Measurements from ENCODE around the gene ERMP1.
"Not testable (repeated sequence)": the region's sequence is repeated elsewhere in the genome, so short reads cannot be mapped to it uniquely, and the experiment has no call there.

ERMP1 gene, protein sequence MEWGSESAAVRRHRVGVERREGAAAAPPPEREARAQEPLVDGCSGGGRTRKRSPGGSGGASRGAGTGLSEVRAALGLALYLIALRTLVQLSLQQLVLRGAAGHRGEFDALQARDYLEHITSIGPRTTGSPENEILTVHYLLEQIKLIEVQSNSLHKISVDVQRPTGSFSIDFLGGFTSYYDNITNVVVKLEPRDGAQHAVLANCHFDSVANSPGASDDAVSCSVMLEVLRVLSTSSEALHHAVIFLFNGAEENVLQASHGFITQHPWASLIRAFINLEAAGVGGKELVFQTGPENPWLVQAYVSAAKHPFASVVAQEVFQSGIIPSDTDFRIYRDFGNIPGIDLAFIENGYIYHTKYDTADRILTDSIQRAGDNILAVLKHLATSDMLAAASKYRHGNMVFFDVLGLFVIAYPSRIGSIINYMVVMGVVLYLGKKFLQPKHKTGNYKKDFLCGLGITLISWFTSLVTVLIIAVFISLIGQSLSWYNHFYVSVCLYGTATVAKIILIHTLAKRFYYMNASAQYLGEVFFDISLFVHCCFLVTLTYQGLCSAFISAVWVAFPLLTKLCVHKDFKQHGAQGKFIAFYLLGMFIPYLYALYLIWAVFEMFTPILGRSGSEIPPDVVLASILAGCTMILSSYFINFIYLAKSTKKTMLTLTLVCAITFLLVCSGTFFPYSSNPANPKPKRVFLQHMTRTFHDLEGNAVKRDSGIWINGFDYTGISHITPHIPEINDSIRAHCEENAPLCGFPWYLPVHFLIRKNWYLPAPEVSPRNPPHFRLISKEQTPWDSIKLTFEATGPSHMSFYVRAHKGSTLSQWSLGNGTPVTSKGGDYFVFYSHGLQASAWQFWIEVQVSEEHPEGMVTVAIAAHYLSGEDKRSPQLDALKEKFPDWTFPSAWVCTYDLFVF

DNA sequence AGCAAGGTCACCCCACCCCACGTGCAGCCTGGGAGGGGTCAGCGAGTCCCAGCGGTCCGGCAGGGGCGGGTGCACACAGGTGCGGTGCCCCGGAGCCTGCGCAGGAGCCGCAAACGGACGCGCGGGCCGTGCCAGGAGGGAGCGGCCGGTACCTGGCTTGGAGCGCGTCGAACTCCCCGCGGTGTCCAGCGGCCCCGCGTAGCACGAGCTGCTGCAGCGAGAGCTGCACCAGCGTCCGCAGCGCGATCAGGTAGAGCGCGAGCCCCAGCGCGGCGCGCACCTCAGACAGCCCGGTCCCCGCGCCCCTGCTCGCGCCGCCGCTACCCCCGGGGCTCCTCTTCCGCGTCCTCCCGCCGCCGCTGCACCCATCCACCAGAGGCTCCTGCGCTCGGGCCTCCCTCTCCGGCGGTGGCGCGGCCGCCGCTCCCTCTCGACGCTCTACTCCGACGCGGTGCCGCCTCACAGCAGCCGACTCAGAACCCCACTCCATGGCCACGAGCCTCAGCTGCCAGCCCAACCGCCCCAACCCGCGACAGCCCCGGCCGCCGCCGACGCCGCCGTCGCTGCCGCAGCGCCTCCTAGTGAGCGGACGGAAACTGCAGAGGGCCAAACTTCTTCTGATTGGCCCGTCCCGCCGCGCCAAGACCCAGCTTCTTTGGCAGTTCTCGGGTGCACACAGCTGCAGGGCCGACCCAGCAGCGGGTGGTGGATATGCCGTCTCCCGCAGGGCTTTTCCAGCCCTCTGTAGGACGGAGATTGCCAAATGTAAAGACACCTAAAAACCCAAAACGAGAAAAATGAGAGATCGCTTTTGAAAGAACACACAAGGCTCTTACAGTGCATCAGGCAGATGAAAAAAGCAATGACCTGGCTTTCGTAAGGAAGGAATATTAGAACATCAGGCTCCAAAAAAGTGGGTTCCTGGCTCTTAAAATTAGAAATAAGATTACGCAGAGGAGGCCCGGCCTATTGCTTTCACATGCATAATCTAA is at the start of gene ERMP1:
ERMP1 (minus strand) TSS at position 580 of the 992 bp plus-strand sequence; CDS start at position 490, 90 bp downstream.
- DNase-seq (ENCODE audit: low read depth) = peak; percentile 85

DNA sequence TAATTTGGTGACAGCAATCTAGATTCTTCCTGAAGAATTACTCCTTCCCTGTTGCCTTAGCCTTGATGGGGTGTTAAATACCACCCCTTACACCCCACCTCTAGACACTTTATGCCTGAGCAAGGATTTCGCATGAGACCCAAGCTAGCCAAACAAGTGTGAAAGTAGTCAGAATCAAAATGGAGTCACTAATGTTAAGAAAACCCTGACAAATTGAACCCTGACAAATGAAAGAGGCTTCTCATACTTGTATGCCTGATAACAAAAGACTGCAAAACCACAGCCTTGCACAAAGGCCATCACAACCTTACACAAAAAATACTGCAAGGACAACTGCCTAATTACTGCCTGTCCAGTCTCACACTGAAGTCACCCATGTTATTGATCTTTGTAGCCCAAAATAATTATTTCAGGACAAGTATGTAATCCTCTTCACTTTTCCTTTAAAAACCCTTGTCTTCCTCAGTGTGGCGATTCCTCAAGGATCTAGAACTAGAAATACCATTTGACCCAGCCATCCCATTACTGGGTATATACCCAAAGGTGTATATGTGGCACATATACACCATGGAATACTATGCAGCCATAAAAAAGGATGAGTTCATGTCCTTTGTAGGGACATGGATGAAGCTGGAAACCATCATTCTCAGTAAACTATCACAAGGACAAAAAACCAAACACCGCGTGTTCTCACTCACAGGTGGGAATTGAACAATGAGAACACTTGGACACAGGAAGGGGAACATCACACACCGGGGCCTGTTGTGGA is 49.5 kb upstream of the ERMP1 start:
- DNase-seq (ENCODE audit: low read depth) = not testable (repeated sequence)

DNA sequence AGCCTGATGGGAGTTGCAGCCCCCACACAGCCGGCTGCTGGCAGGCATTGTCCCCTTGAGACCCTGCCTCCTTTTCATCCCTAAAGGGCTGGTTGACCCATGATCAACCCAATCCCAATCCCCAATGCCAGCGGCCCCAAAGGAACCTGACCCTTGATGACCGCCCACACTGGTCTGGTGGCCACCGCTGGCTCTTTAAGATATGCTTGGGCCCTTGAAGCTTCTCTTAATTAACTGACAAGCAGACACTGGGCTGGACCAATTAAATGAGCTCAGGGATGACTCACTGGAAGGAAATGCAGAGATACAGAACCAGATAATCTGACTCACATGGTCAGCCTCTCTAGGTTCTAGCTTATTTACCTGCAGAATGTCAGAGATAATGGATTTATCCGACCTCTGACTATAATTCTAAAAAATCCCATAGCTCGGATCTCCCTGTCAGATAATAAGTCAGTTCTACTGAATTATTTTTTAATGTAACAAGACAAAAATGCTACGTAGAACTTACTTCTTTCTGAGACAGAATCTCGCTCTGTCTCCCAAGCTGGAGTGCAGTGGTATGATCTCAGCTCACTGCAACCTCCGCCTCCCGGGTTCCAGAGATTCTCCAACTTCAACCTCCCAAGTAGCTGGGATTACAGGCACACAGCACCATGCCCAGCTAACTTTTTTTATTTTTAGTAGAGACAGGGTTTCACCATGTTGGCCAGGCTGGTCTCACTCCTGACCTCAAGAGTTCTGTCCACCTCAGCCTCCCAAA is 46.7 kb upstream of the ERMP1 start:
- no peak for DNase-seq (ENCODE audit: low read depth)

DNA sequence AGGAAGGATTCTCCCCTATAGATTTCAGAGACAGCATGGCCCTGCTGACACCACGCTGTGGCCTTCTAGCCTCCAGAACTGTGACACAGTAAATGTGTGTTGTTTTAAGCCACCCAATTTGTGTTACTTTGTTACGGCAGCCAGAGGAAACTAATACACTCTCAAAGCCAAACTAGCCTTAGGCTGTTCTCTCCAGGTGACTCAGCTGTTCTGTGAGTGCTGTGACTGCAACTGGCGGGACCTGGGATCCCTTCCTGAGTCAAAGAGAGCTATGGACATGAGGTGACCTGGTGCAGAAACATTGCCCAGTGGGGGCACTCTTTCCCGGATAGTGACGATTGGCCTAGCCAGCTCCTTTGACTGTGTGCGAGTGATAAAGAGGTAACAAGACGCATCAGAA is 43.8 kb upstream of the ERMP1 start:
- DNase-seq (ENCODE audit: low read depth) = no peak

DNA sequence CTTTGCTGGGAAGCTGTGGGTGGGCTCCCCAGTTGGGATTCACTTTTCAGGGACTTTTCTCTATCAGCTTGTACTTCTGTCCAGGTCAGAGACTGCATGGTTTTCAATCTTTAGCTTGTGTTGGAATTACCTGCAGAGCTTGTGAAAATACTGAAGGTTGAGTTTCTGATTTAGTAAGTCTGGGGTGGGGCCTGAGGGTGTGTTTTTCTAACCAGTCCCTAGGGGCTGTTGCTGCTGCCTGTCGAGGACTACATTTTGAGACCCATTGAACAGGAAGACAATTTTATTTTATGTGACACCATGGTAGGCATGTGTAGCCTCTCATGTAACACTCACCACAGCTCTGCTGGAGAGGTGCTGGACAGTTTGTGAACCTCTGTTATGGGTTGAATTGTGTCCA is 43.1 kb upstream of the ERMP1 start:
- DNase-seq (ENCODE audit: low read depth) = no peak

DNA sequence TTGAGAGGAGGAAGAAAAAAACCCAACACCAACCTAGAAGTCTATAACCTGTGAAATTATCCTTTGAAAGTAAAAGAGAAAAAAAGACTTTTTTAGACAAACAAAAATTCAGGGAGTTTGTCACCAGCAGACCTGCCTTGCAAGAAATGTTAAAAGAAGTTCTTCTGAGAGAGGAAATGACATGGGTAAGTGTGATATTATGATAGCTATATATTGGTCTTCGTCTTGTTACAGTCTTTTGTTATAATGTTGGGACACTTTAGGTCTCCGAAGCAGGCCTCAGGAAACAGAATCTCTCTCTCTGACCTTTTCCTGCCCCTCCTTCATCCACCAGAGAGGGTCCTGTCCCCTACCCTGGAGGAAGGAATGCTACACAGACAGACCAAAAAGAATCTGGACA is 41.1 kb upstream of the ERMP1 start:
- DNase-seq (ENCODE audit: low read depth) = no peak

DNA sequence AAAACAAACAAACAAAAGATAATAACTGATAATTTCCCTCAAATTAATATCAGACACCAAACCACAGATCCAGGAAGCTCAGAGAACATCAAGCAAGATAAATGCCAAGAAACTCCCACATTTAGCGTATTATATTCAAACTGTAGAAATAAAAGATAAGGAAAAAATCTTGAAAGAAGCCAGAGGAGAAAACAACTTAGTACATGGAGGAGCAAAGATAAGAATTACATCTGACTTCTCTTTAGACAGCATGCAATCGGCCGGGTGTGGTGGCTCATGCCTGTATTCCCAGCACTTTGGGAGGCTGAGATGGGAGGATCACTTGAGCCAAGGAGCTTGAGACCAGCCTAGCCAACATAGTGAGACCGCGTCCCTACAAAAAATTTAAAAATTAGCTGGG is 40.5 kb upstream of the ERMP1 start:
- DNase-seq (ENCODE audit: low read depth) = no peak

DNA sequence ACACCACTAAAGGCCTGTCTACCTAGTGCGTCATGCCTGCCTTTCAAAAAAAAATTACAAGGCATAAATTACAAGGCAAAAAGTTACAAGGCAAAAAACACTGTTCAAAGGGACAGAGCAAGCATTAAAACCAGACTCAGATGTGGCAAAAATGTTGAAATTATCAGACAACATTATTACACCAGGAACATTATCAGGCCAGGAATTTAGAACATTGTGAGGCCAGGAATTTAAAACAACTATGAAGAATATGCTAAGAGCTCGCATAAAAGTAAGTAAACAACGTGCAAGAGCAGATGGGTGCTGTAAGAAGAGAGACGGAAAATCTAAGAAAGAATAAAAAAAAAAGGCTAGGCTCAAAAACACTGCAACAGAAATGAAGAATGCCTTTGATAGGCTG is 39.6 kb upstream of the ERMP1 start:
- no peak for DNase-seq (ENCODE audit: low read depth)

DNA sequence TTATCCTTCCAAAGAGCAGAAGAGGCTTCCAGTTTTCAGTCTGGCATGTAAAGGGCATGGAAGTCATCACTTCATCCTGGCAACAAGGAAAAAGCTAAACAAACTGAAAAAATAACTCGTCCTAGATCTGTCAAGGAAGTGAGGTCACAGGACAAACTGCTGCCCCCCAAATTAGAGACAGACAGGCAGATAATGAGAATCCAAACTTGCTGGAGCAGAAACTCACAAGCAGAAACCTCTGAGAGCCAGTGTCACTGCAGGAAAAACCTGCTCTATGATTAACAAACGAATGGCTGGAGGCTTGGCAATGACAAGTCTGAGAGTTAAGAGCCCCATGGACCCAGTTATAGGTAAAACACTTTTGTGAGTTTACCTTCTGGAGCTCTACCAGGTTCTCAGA is 38.9 kb upstream of the ERMP1 start:
- no peak for DNase-seq (ENCODE audit: low read depth)

DNA sequence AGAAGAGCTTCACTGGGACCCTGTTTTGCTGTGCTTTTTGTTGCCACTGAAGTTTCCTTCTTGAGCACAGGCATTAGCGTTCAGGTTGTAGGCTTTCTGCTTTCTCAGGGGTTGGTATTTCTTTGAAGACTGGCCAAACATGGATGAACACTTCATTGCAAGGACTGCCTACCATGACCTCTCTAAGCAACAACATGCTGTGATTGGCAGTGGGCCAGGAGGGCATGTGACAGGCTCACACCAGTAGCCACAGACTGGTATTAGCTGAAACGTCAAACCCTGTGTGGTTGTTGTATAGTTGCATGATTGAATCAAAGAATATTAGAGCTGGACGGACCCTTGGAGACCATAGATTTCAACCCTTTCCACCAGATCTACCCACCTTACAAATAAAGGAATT is 37.8 kb upstream of the ERMP1 start:
- no peak for DNase-seq (ENCODE audit: low read depth)

DNA sequence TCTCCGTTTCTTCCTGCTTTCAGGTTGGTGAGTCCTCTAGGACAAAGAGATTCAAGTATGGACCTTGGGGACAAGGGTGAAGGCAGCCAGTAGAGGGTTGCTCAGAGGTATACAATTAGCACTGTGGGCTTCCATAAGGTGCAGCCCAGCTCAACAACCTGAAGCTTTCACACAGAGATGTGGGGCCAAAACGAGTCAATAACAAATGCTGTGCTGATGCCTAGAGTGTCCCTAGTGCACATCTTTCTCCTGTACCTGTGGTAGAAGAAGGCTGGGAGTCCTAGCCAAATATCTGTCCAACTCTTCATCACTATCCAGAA is 37.1 kb upstream of the ERMP1 start:
- no peak for DNase-seq (ENCODE audit: low read depth)

DNA sequence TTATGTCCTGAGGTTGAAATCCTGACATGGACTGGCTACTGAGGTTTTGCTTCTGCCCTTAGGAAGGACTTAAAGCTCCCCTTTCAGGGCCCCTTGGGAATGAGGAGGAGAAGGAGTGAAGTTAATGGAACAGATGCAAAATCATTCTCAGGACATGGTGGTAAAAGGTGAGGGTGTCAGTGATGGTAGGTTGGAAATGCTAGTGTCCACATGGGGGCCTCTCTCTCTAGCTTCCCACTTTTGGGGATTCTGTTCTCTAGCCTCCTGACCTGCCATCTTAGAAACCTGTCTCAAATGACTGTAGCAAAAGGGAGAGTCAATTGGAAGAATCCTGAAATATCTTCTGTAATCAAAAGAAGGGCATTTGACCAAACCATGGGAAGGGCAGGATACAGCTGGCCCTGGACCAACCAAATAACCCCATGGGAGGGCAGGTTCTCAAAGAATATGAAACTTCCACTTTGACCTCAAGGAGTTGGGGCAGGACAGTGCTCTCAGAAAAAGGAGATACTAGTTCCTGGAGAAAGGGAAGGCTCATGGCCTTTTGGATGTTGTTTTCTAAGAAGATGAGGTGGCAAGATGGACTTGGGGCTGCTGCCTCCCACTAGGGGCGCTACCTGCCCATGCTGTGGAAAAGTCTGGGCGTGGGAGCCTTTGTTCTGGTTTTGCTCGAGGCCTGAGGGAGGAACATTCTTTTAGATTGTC is 36.5 kb upstream of the ERMP1 start:
- DNase-seq (ENCODE audit: low read depth) = no peak

DNA sequence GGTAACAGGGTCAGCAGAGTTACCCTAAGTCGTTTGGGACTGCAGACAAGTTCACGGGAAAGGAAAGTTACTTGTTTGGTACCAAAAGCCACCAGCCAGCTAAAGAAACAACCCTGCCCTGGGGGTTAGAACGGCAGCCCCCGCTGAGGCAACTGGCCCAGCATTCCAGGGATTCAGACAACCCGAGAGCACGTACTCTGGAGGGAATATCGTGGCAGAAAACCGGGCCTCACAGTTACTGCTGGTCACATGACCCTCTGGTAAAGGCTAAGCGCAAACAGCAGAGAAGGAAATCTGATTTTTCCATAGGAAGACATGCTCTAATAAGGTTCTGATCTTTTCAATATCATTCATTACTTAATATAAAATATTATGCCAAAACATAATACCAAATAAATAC is 35.3 kb upstream of the ERMP1 start:
- DNase-seq (ENCODE audit: low read depth) = no peak

DNA sequence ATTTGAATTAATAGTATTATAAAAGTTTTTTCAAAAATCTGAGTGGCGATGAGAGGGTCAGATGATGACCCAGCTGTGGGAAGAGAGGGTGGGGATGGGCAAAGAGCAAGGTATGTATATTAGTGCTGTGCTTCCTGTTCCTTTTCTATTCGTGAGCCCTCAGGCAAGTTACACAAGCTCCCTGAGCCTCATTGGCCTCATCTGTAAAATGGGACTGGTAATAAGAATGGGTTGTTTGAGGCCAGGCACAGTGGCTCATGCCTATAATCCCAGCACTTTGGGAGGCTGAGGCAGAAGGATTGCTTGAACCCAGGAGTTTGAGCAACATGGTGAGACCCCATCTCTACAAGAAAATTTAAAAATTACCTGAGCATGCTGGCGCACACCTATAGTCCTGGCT is 33.8 kb upstream of the ERMP1 start:
- DNase-seq (ENCODE audit: low read depth) = no peak

DNA sequence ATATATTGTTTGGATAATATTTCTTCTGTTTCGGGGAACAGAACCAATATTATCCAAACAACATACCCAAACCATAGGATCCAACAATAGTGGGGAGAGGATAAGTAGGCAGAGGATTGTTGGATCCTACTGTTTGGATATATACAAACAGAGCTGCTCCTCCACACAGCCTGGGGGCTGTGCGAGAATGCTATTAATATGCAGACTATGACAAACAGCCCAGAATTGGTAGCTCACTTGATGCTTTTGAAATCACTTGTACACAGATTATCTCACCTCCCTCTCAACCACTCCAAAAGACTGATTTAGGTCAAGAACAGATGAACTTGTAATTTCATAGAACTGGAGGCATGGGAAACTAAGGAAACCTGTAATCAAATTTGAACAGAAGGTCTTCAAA is 33.4 kb upstream of the ERMP1 start:
- no peak for DNase-seq (ENCODE audit: low read depth)

DNA sequence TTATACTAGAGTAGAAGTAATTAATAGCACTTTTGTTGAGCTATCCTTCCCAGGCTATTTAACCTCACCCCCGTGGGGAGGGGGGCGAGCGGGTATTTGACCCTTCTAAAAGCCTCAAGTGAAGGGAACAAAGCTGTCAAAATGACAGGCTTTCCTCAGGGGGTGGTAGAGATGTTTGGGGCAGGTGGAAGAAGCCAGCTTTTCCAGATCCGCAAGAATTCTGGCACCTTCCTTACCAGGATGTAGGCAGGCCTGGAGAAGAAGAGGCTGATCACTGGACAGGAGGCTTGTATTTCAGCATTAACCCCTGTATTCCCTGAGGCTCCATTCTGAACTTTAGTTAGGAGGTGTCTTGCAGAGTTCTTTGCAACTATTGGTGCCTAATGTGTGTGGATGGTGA is 31.5 kb upstream of the ERMP1 start:
- DNase-seq (ENCODE audit: low read depth) = no peak

DNA sequence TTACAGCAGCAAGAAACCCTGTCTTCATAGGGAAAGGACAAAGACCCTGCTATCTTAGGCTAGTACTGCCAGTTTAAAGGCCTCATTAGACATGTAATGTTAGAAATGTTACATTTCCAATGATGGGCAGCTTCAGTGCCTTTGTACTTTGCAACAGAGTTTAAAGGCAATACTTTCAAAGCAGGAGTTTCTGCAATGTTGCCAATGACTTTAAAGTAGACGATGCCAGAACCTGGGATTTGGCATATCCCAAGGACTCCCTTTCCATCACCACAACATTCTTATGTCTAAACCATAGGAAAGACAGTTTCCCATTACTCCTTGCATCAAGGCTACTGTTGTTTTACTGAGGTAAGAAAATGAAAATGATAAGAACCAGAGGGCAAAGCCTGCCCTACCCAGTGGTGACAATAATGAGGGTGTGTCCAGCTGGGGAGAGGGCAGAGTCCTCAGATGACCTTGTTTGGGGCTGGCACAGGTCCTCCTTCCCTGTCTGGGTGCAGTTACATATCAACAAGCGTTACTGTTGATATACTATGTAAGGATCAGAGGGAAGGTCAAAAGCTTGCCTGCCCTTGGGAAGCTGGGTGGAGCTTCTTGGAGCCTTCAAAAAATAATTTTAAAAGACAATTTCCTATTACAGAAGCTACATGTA is 30.3 kb upstream of the ERMP1 start:
- DNase-seq (ENCODE audit: low read depth) = no peak

DNA sequence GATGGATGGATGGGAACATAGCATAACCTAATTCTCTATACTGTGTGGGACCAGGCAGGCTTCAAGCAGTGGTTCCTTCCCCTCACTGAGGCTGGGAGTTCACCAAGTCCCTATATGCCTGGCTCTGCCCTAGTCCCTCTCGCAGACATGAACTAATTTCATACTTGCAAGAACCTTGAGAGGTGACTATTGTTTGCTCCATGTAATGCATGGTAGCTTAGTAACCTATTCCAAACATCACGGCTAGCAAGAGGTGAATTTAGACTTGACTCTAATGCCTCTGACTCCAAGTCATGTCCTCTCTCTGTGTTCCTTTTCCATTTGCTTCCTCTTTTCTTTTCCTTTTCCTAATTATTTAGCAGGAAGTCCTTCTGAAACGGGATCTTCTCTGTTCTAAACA is 25.9 kb upstream of the ERMP1 start:
- DNase-seq (ENCODE audit: low read depth) = no peak

DNA sequence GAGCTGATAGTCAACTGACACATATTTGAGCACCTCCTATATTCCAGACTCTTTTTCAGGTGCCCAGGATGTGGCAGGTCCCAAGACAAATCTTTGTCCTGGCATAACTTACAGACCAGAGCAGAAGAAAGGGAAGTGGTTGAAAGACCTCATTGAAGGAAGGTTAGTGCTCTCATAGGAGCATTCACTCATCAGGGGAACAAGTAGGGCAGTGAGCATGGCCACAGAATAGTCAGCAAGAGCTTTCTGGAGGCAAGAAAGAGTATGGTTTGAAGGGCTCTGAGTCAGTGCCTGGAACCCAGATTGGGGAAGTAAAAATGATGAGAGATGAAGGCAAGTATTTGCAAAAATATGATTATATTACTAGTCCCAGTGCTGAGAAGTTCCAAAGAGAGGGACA is 25.0 kb upstream of the ERMP1 start:
- DNase-seq (ENCODE audit: low read depth) = no peak

Measured in activated gamma-delta T cell treated with anti-CD3 and anti-CD28 coated beads, Interleukin-2, amount 50 U/mL, for 16 hours (primary cell).